NCI-H2107 treated with DMSO at 0.1 percent for 48 hours (cell line): Measurements from ENCODE around the gene AXIN1.

Experiments
- DNase-seq: peaks from one replicate; lab custom pipeline; 2025; ENCODE audit not compliant: unreplicated experiment; lab: John Stamatoyannopoulos, UW

Gene AXIN1

GRCh38 chr16:253833-254232, 98.7 kb downstream of the AXIN1 start:
- no peak for DNase-seq

- DNase-seq = no peak
Observed at GRCh38 chr16:252366-253337, 99.9 kb downstream of the AXIN1 start.

GRCh38 chr16:249431-249830, 103.1 kb downstream of the AXIN1 start:
- DNase-seq = no peak

GRCh38 chr16:247027-247426, 105.5 kb downstream of the AXIN1 start:
- DNase-seq = no peak

- DNase-seq = no peak
Observed at GRCh38 chr16:245105-245504, 107.4 kb downstream of the AXIN1 start.

- DNase-seq = no peak
Observed at GRCh38 chr16:243348-243747, 109.2 kb downstream of the AXIN1 start.

- DNase-seq = no peak
Observed at GRCh38 chr16:242281-242680, 110.2 kb downstream of the AXIN1 start.

- no peak for DNase-seq
Observed at GRCh38 chr16:240559-240958, 112.0 kb downstream of the AXIN1 start.

- no peak for DNase-seq
Observed at GRCh38 chr16:239948-240277, 112.6 kb downstream of the AXIN1 start.
